H1 (cell line): ENCODE data around the gene GATA5. TPM values are rescaled to one million over a fixed set of nuclear protein-coding genes. Genes with fewer than 3 reads are reported as not detected.

Experiments used
- CTCF ChIA-PET: fragments of 300-600 bp; sonication (Branson Sonifier 250); formaldehyde crosslinking; loops from one replicate; lab custom pipeline; 2021; ENCODE audit not compliant: partially characterized antibody; lab: Charles Lee
- POLR2A ChIA-PET: fragments of 300-600 bp; sonication (Branson Sonifier 250); formaldehyde crosslinking; loops from one replicate; lab custom pipeline; 2021; ENCODE audit warnings: inconsistent platforms; ENCODE audit not compliant: partially characterized antibody; lab: Charles Lee
- DNase-seq, 2 experiments: peaks; one replicate each; pipeline versions ENCODE4 v3.0.0 to v3.0.0-alpha.2; 2010 to 2022; ENCODE audit warnings: low spot score in 2 of 2, low read depth in 1 of 2, mixed read lengths in 1 of 2
- FAIRE-seq: peaks from 2 replicates; lab custom pipeline; 2011; peaks lifted over from hg19 to GRCh38; lab: Jason Lieb, UNC
- H2AFZ ChIP-seq: 2 replicates; pipeline ENCODE4 v1.8.1; 2012; ENCODE audit warnings: low read length, inconsistent platforms
- H2AK5ac ChIP-seq: 2 replicates; pipeline ENCODE4 v1.6.1; 2013; ENCODE audit warnings: low read depth, low read length
- H2BK120ac ChIP-seq: replicated peaks from 2 replicates; pipeline ENCODE3; 2013; ENCODE audit warnings: low read depth, low read length, inconsistent platforms
- H2BK12ac ChIP-seq: 2 replicates; pipeline ENCODE4 v1.6.1; 2013; ENCODE audit warnings: low read depth, low read length
- H2BK15ac ChIP-seq: 2 replicates; pipeline ENCODE4 v1.6.1; 2013; ENCODE audit warnings: low read length
- H2BK20ac ChIP-seq: 2 replicates; pipeline ENCODE4 v1.6.1; 2013; ENCODE audit warnings: low read length
- H2BK5ac ChIP-seq: 2 replicates; pipeline ENCODE4 v1.6.1; 2013; ENCODE audit warnings: low read depth, low read length
- H3K14ac ChIP-seq: 2 replicates; pipeline ENCODE4 v1.6.1; 2013; ENCODE audit warnings: inconsistent platforms; ENCODE audit not compliant: insufficient read length
- H3K18ac ChIP-seq: 2 replicates; pipeline ENCODE4 v1.6.1; 2013; ENCODE audit warnings: low read length; ENCODE audit errors: extremely low read depth
- H3K23ac ChIP-seq: 2 replicates; pipeline ENCODE4 v1.6.1; 2013; ENCODE audit warnings: inconsistent platforms; ENCODE audit not compliant: insufficient read length
- H3K23me2 ChIP-seq: 2 replicates; pipeline ENCODE4 v1.6.1; 2013; ENCODE audit warnings: low read depth, low read length
- H3K27ac ChIP-seq: 2 replicates; pipeline ENCODE4 v1.6.1; 2011; ENCODE audit warnings: low read depth, low read length, inconsistent platforms
- H3K27me3 ChIP-seq, 4 experiments: replicated peaks in 1 of 4; 1 replicate in 1 of 4; 2 replicates in 3 of 4; pipeline versions ENCODE4 v1.6.1 to v1.8.1; 2011 to 2013; ENCODE audit warnings: low read length in 3 of 4, mild to moderate bottlenecking in 3 of 4, inconsistent platforms in 2 of 4, mixed read lengths in 2 of 4, moderate library complexity in 1 of 4; ENCODE audit not compliant: control insufficient read depth in 3 of 4, insufficient read depth in 3 of 4; ENCODE audit errors: extremely low read depth in 1 of 4
- H3K36me3 ChIP-seq, 4 experiments: 2 replicates each; pipeline versions ENCODE4 v1.6.1 to v1.8.1; 2011 to 2013; ENCODE audit warnings: mild to moderate bottlenecking in 4 of 4, low read length in 3 of 4, moderate library complexity in 2 of 4, control low read depth in 1 of 4, inconsistent platforms in 1 of 4; ENCODE audit not compliant: insufficient read depth in 4 of 4, control insufficient read depth in 2 of 4
- H3K4ac ChIP-seq: replicated peaks from 2 replicates; pipeline ENCODE3; 2013; ENCODE audit warnings: low read length, low read depth, mixed read lengths, inconsistent platforms; ENCODE audit not compliant: insufficient read length
- H3K4me1 ChIP-seq, 4 experiments: replicated peaks in 1 of 4; 1 replicate in 1 of 4; 2 replicates in 3 of 4; pipeline versions ENCODE4 v1.6.1 to v1.8.1; 2011 to 2013; ENCODE audit warnings: low read length in 3 of 4, inconsistent platforms in 2 of 4, mixed read lengths in 1 of 4; ENCODE audit not compliant: insufficient read depth in 4 of 4, control insufficient read depth in 3 of 4
- H3K4me2 ChIP-seq, 2 experiments: 2 replicates each; pipeline versions ENCODE4 v1.6.1 to v1.8.1; 2011 to 2013; ENCODE audit warnings: low read depth in 2 of 2, low read length in 2 of 2, control low read depth in 1 of 2, inconsistent platforms in 1 of 2, mild to moderate bottlenecking in 1 of 2; ENCODE audit not compliant: insufficient read depth in 1 of 2
- H3K4me3 ChIP-seq, 4 experiments: fragments of 200-600, 300-600 bp in 1 of 4; sonication (generic), shearing (Covaris generic), sonication (Bioruptor Twin) in 1 of 4; 2 replicates each; pipeline versions ENCODE4 v1.5.1 to v1.8.1; 2011 to 2016; ENCODE audit warnings: low read length in 4 of 4, low read depth in 3 of 4, control low read depth in 2 of 4, inconsistent platforms in 2 of 4, mild to moderate bottlenecking in 2 of 4, mixed read lengths in 1 of 4, moderate library complexity in 1 of 4; ENCODE audit not compliant: insufficient read depth in 2 of 4; ENCODE audit errors: extremely low read depth in 1 of 4
- H3K56ac ChIP-seq: replicated peaks from 2 replicates; pipeline ENCODE3; 2013; ENCODE audit warnings: low read depth, mild to moderate bottlenecking, mixed read lengths, low read length, inconsistent platforms; ENCODE audit not compliant: insufficient read length
- H3K79me1 ChIP-seq: 2 replicates; pipeline ENCODE4 v1.6.1; 2013; ENCODE audit warnings: low read depth, low read length, control low read depth
- H3K79me2 ChIP-seq, 2 experiments: 2 replicates each; pipeline versions ENCODE4 v1.6.1 to v1.8.1; 2012 to 2013; ENCODE audit warnings: low read length in 2 of 2, mild to moderate bottlenecking in 2 of 2, inconsistent platforms in 1 of 2; ENCODE audit not compliant: insufficient read depth in 2 of 2, control insufficient read depth in 1 of 2
- H3K9ac ChIP-seq, 4 experiments: replicated peaks in 1 of 4; 1 replicate in 1 of 4; 2 replicates in 3 of 4; pipeline versions ENCODE4 v1.6.1 to v1.8.1; 2011 to 2013; ENCODE audit warnings: low read depth in 3 of 4, low read length in 3 of 4, control low read depth in 2 of 4, mild to moderate bottlenecking in 2 of 4, moderate library complexity in 2 of 4, inconsistent platforms in 1 of 4; ENCODE audit errors: extremely low read depth in 1 of 4
- H3K9me3 ChIP-seq, 2 experiments: 2 replicates each; pipeline versions ENCODE4 v1.6.1 to v1.8.1; 2012 to 2013; ENCODE audit warnings: mild to moderate bottlenecking in 2 of 2, moderate library complexity in 2 of 2, control low read depth in 1 of 2, inconsistent platforms in 1 of 2, low read depth in 1 of 2, low read length in 1 of 2, mixed read lengths in 1 of 2; ENCODE audit not compliant: insufficient read depth in 2 of 2
- H4K20me1 ChIP-seq, 2 experiments: replicated peaks in 1 of 2; 2 replicates each; pipeline versions ENCODE3 to v1.8.1; 2011 to 2013; ENCODE audit warnings: inconsistent platforms in 2 of 2, low read length in 2 of 2, mild to moderate bottlenecking in 1 of 2; ENCODE audit not compliant: insufficient read depth in 2 of 2, control insufficient read depth in 1 of 2
- H4K5ac ChIP-seq: 2 replicates; pipeline ENCODE4 v1.6.1; 2013; ENCODE audit warnings: low read length, low read depth, mixed read lengths, inconsistent platforms; ENCODE audit not compliant: insufficient read length
- H4K8ac ChIP-seq: 2 replicates; pipeline ENCODE4 v1.8.0; 2013; ENCODE audit warnings: mild to moderate bottlenecking, moderate library complexity, low read length, inconsistent platforms; ENCODE audit not compliant: insufficient read depth; ENCODE audit errors: extremely low read depth
- H4K91ac ChIP-seq: replicated peaks from 2 replicates; pipeline ENCODE3; 2013; ENCODE audit warnings: low read length, mixed read lengths, inconsistent platforms; ENCODE audit not compliant: insufficient read length
- ASH2L ChIP-seq: fragments of 200-600, 300-600 bp; sonication (generic); IDR thresholded peaks from one replicate; pipeline ENCODE4 v1.7.1; 2017; ENCODE audit warnings: low read length
- ATF2 ChIP-seq: IDR thresholded peaks from 2 replicates; pipeline ENCODE4 v1.6.1; 2012; ENCODE audit warnings: low read length, inconsistent platforms
- CTBP2 ChIP-seq: IDR thresholded peaks from 2 replicates; pipeline ENCODE4 v1.7.0; 2011; ENCODE audit warnings: borderline replicate concordance, mild to moderate bottlenecking, moderate library complexity, mixed read lengths, low read length; ENCODE audit not compliant: insufficient read depth, insufficient read length
- HDAC2 ChIP-seq, 2 experiments: fragments of 300-600 bp in 1 of 2; sonication (generic) in 1 of 2; IDR thresholded peaks; 2 replicates each; pipeline ENCODE4 v1.6.1; 2011 to 2012; ENCODE audit warnings: low read depth in 2 of 2, low read length in 2 of 2, mild to moderate bottlenecking in 2 of 2, moderate library complexity in 2 of 2, borderline replicate concordance in 1 of 2, inconsistent platforms in 1 of 2
- JUN ChIP-seq: IDR thresholded peaks from 2 replicates; pipeline ENCODE4 v1.6.1; 2011; ENCODE audit warnings: low read depth, mild to moderate bottlenecking, improper control_type of control experiment, low read length
- KDM5A ChIP-seq: fragments of 200-600 bp; IDR thresholded peaks from 2 replicates; pipeline ENCODE4 v1.7.1; 2012; ENCODE audit warnings: mild to moderate bottlenecking, low read length, inconsistent platforms, mixed read lengths
- RFX5 ChIP-seq: IDR thresholded peaks from 2 replicates; pipeline ENCODE4 v1.6.1; 2011; ENCODE audit warnings: low read depth, low read length, improper control_type of control experiment, borderline replicate concordance
- SP4 ChIP-seq: IDR thresholded peaks from 2 replicates; pipeline ENCODE4 v1.6.1; 2012; ENCODE audit warnings: low read length, inconsistent platforms
- TBP ChIP-seq: IDR thresholded peaks from 2 replicates; pipeline ENCODE4 v1.6.1; 2011; ENCODE audit warnings: low read depth, low read length, improper control_type of control experiment
- USF2 ChIP-seq: IDR thresholded peaks from 2 replicates; pipeline ENCODE4 v1.6.1; 2011; ENCODE audit warnings: low read length, improper control_type of control experiment
- ZNF274 ChIP-seq: IDR thresholded peaks from 2 replicates; pipeline ENCODE4 v1.7.0; 2012; ENCODE audit warnings: low read length, borderline replicate concordance; ENCODE audit errors: extremely low read depth
- WGBS, 2 experiments: shearing (Covaris generic) in 1 of 2; methylation state at CpG; one replicate each; pipeline versions ENCODE4 v1.1.6 to v1.1.7; 2013 to 2015; ENCODE audit warnings: low lambda C conversion rate in 2 of 2, mixed read lengths in 2 of 2, inconsistent platforms in 1 of 2, low coverage in 1 of 2, missing lambda C conversion rate in 1 of 2; ENCODE audit not compliant: insufficient replicate concordance in 2 of 2, insufficient coverage in 1 of 2, insufficient read length in 1 of 2; ENCODE audit errors: extremely low coverage in 1 of 2, missing lambda C conversion rate in 1 of 2; 5-methylcytosine and 5-hydroxymethylcytosine counted together
- polyA plus RNA-seq, 7 experiments: library from polyadenylated mRNA; depleted of rRNA in 3 of 7; stranded (reverse) in 5 of 7; unstranded in 2 of 7; fragments of >200 nt in 5 of 7; fragments of 200-250 nt in 2 of 7; gene quantifications; 1 replicate in 5 of 7; 2 replicates in 1 of 7; 4 replicates in 1 of 7; pipeline versions ENCODE4 v1.2.1 to v1.2.3, GENCODE V29; 2011 to 2013; ENCODE audit warnings: missing spikeins in 2 of 7, mixed read lengths in 2 of 7
- total RNA-seq: library from RNA; stranded (reverse); fragmentation: NEBNext Ultra II Directional; extraction: Animal tissue kit (Norgen Biotek cat#: 25700); gene quantifications from 2 replicates; pipeline ENCODE4 v1.2.1, GENCODE V29; 2021

Gene GATA5
- total and polyA plus RNA-seq, 2 of the 8 experiments (the other 6 are each of a cell fraction or from before 2014, with no cell fraction given): 0.08 to 0.11 TPM

GRCh38 chr20:62515280-62515679, 39.5 kb upstream of the GATA5 start:
- Histone ChIP-seq H3K56ac (no peak overlapping the region), H3K4me1 (no peaks in the 10 kb centered on the region), H2AK5ac (no peak overlapping the region), H2BK12ac (no peak overlapping the region), H3K27me3 (no peaks in the 10 kb centered on the region; a peak in 1 of 7 replicates), H3K27ac (no peak overlapping the region), H3K36me3 (no peaks in the 10 kb centered on the region), H2BK20ac (no peak overlapping the region), H2AFZ (no peak overlapping the region), H4K91ac (no peak overlapping the region), H3K4me3 (no peak overlapping the region), H3K14ac (no peak overlapping the region), H3K79me2 (no peaks in the 10 kb centered on the region), H3K4me2 (no peak overlapping the region), H2BK5ac (no peak overlapping the region), H4K8ac (no peak overlapping the region), H3K23me2 (peaks cover 1% of the 10 kb centered on the region; the same call in 1 of the 2 replicates), H4K20me1 (no peaks in the 10 kb centered on the region), H3K18ac (no peak overlapping the region), H3K23ac (no peak overlapping the region), H3K79me1 (no peaks in the 10 kb centered on the region; the same call in 1 of the 2 replicates), H2BK15ac (no peak overlapping the region), H3K9me3 (no peaks in the 10 kb centered on the region), H3K4ac (no peak overlapping the region), H3K9ac (no peak overlapping the region), H2BK120ac (no peak overlapping the region), H4K5ac (no peak overlapping the region)
- ChIA-PET CTCF (interaction anchor here (0.7 to 5.0 kb wide), 11 partner anchors 8 to 276 kb away, joined by 3 to 24 read pairs (median 5); no protein-coding TSS in a partner anchor), POLR2A (no interaction called here)
- FAIRE-seq: no peak
- no peak for DNase-seq
- 91% methylated on average over 12 of the region's 16 CpGs; no CpG with 5 or more reads in 1 of the 2 experiments for WGBS, 2 experiments
- TF ChIP-seq TBP (no peak), USF2 (no peak), CTBP2 (no peak), ZNF274 (no peak), RFX5 (no peak), ATF2 (no peak), SP4 (no peak), KDM5A (no peak), HDAC2 (IDR thresholded peaks at IDR 0.05; ENCODE audit: borderline replicate concordance in 1 of 2, low read depth in 2 of 2, low read length in 2 of 2) (no peak), JUN (no peak), ASH2L (no peak)
